Vagina (tissue), 2 donors: Measurements from ENCODE around the gene FANCC.
A peak's percentile ranks its signal among the peaks of the same experiment; 100 is the strongest.

Source experiments
- POLR2AphosphoS5 ChIP-seq, 2 donors: sonication (generic); formaldehyde crosslinking; IDR thresholded peaks; one replicate each; pipeline ENCODE4 v1.9.0; 2017; ENCODE audit warnings: antibody characterized with exemption in 2 of 2, mild to moderate bottlenecking in 2 of 2, low read depth in 1 of 2; ENCODE audit not compliant: insufficient read depth in 1 of 2
- TF ChIP-seq, protein P1 (sequence below), 3 experiments: fragments of 450-650 bp in 2 of 3; fragments of 200-600 bp in 1 of 3; sonication (generic) in 1 of 3; IDR thresholded peaks; one replicate each; pipeline ENCODE4 v1.5.1; 2017 to 2019; ENCODE audit warnings: antibody characterized with exemption in 3 of 3, mild to moderate bottlenecking in 2 of 3, moderate library complexity in 2 of 3

DNA sequence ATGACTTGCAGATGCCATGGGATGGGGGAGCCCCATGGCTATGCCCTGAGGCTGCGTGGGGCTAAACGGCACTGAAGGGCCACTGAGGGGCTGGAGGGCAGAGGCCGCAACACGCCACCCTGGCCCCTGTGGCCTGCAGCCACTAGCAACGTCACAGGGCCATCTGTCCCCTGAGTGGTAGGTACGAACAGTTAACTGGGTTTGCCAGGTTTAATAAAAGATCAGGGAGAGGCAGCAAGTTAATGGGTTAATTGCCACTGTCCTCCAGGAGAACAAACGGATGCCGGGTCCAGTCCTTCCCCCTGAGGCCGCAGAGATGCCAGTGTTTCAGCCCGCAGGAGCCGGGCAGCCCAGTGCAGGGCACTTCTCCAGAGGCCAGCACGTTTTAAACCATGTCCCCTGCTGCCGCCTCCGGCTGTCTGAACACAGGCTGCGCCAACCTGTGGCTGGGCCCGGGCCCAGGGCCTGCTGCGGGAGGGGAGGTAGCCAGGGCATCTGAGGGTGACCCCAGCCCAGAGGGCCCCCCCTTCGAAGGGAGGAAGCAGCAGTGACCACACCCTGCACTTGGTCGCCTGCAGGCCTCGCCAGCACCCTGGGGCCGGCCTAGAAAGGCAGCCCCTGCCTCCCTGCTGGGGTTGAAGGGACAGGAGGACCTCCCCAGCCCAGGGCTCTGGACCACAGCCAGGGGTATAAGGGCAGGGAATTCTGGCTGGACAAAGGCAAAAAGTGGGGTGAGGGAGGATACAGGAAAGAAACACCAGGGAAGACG is 227.3 kb downstream of the FANCC start:
- TF ChIP-seq POLR2AphosphoS5 (IDR thresholded peaks at IDR 0.05; ENCODE audit: insufficient read depth in 1 of 2, low read depth in 1 of 2), result peak in 1 of 2 donors; percentile 48
- TF ChIP-seq, protein P1, sequence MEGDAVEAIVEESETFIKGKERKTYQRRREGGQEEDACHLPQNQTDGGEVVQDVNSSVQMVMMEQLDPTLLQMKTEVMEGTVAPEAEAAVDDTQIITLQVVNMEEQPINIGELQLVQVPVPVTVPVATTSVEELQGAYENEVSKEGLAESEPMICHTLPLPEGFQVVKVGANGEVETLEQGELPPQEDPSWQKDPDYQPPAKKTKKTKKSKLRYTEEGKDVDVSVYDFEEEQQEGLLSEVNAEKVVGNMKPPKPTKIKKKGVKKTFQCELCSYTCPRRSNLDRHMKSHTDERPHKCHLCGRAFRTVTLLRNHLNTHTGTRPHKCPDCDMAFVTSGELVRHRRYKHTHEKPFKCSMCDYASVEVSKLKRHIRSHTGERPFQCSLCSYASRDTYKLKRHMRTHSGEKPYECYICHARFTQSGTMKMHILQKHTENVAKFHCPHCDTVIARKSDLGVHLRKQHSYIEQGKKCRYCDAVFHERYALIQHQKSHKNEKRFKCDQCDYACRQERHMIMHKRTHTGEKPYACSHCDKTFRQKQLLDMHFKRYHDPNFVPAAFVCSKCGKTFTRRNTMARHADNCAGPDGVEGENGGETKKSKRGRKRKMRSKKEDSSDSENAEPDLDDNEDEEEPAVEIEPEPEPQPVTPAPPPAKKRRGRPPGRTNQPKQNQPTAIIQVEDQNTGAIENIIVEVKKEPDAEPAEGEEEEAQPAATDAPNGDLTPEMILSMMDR (IDR thresholded peaks at IDR 0.05), result no peak
